ENCODE data around the gene MED27. TPM values are rescaled to one million over a fixed set of nuclear protein-coding genes. Genes with fewer than 3 reads are reported as not detected.

Gene MED27
- total and polyA plus RNA-seq, 10 of the 15 experiments (the other 5 are each of a cell fraction or from before 2014, with no cell fraction given) = 20.3 to 50.3 (median 35.5) TPM

DNA sequence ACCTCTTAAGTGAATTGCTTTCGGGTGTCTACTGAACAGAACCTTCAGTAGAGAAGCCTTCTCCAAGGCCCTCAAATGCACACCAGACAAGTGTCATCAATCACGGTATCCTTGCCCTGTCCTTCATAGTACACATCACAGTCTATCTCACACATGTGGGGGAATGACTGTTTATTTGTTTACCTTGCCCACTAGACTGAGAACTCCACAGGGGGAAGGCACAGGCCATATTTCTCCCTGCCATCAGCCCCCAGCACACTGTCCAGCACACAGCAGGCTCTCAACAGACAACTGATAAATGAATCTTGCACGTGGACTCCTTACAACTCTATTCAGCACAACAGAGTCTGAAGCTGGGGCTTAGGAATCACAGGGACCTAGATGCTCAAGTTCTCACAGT, 128.5 kb downstream of the MED27 start:
- peaks cover 3% of the 10 kb centered on the region; the same call in 1 of the 2 replicates for H4K20me1 ChIP-seq (ENCODE audit: control insufficient read depth, insufficient read depth)
- intact Hi-C loops (cut with micrococcal nuclease; ENCODE audit: unreplicated experiment) (no loop called here), in situ Hi-C loops (cut with MboI) (no loop called here)
- H3K9ac ChIP-seq (ENCODE audit: control insufficient read depth, insufficient read depth, low read length) = no peak overlapping the region
- no peaks in the 10 kb centered on the region for H3K79me2 ChIP-seq (ENCODE audit: control insufficient read depth, insufficient read depth, low read length)
- H3K36me3 ChIP-seq (ENCODE audit: control insufficient read depth in 2 of 2, insufficient read depth in 2 of 2, low read length in 1 of 2) = no peaks in the 10 kb centered on the region
- ChIA-PET CTCF (no interaction called here), POLR2A (no interaction called here), RAD21 (ENCODE audit: unreplicated experiment) (no interaction called here), SMC1A (ENCODE audit: uncharacterized antibody, unreplicated experiment) (no interaction called here)
- WGBS (ENCODE audit: insufficient coverage, insufficient replicate concordance, low lambda C conversion rate, missing lambda C conversion rate) = 80% methylated on average over 3 of the region's 3 CpGs
- no peak overlapping the region for H3K27ac ChIP-seq (ENCODE audit: control insufficient read depth, insufficient read depth)
- no peak for ATAC-seq
- no peak overlapping the region for H3K4me2 ChIP-seq (ENCODE audit: control insufficient read depth, insufficient read depth)
- H3K27me3 ChIP-seq (replicated peaks in 1 of 2; ENCODE audit: control insufficient read depth in 2 of 2, insufficient read depth in 2 of 2, low read length in 1 of 2) = no peaks in the 10 kb centered on the region
- no peaks in the 10 kb centered on the region for H3K9me3 ChIP-seq (replicated peaks; ENCODE audit: control insufficient read depth, insufficient read depth, low read length)
- no peak for DNase-seq (ENCODE audit: low read depth, low spot score)
- TF ChIP-seq, protein P1, sequence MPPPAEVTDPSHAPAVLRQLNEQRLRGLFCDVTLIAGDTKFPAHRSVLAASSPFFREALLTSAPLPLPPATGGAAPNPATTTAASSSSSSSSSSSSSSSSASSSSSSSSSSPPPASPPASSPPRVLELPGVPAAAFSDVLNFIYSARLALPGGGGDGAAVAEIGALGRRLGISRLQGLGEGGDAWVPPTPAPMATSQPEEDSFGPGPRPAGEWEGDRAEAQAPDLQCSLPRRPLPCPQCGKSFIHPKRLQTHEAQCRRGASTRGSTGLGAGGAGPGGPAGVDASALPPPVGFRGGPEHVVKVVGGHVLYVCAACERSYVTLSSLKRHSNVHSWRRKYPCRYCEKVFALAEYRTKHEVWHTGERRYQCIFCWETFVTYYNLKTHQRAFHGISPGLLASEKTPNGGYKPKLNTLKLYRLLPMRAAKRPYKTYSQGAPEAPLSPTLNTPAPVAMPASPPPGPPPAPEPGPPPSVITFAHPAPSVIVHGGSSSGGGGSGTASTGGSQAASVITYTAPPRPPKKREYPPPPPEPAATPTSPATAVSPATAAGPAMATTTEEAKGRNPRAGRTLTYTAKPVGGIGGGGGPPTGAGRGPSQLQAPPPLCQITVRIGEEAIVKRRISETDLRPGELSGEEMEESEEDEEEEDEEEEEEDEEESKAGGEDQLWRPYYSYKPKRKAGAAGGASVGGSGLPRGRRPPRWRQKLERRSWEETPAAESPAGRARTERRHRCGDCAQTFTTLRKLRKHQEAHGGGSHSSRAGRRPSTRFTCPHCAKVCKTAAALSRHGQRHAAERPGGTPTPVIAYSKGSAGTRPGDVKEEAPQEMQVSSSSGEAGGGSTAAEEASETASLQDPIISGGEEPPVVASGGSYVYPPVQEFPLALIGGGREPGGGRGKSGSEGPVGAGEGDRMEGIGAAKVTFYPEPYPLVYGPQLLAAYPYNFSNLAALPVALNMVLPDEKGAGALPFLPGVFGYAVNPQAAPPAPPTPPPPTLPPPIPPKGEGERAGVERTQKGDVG (CRISPR knock-in tag; IDR thresholded peaks at IDR 0.05) = no peak
- TF ChIP-seq BCL11A (IDR thresholded peaks at IDR 0.05; ENCODE audit: low read depth, low read length) (no peak), FOXK2 (IDR thresholded peaks at IDR 0.05) (no peak), ZNF217 (IDR thresholded peaks at IDR 0.05) (no peak), CBX3 (IDR thresholded peaks at IDR 0.05; ENCODE audit: borderline replicate concordance, low read depth) (no peak), HDGF (IDR thresholded peaks at IDR 0.05) (no peak)
- no peak overlapping the region for H3K4me3 ChIP-seq
- H2AFZ ChIP-seq (ENCODE audit: control insufficient read depth, low read depth, low read length) = no peak overlapping the region
- FAIRE-seq = no peak
- H3K4me1 ChIP-seq (ENCODE audit: control insufficient read depth, insufficient read depth, low read length) = no peaks in the 10 kb centered on the region
- BruUV-seq (replicated peaks) = no TSS peak
